ENCODE measurements around the gene COL5A2.

- no peak for TF ChIP-seq CTCF (conservative IDR thresholded peaks at IDR 0.05 in 1 of 2, IDR thresholded peaks at IDR 0.05 in 1 of 2; ENCODE audit: extremely low read depth in 1 of 2, insufficient read depth in 1 of 2, low read depth in 1 of 2, low read length in 2 of 2)
- TF ChIP-seq EZH2 (IDR thresholded peaks at IDR 0.05; ENCODE audit: borderline replicate concordance, low read length) = no peak
Measured at GRCh38 chr2:189147361-189147760, 32.2 kb downstream of the COL5A2 start.
